Fibroblast of skin of left biceps (primary cell): ENCODE results near the gene RUNX1.

ENCODE experiments used
- DNase-seq, 2 experiments: peaks; one replicate each; pipeline ENCODE4 v3.0.0-alpha.2; 2013; ENCODE audit warnings: low read depth in 2 of 2

The RUNX1 gene

GRCh38 chr21:34946916-34947534, 102.1 kb downstream of the RUNX1 start:
- DNase-seq = no peak

- no peak for DNase-seq
Measured at GRCh38 chr21:34946385-34946840, 102.7 kb downstream of the RUNX1 start.

- DNase-seq = no peak
Measured at GRCh38 chr21:34945288-34945687, 103.8 kb downstream of the RUNX1 start.

- DNase-seq = no peak
Measured at GRCh38 chr21:34944015-34944755, 104.9 kb downstream of the RUNX1 start.

- no peak for DNase-seq
Measured at GRCh38 chr21:34942911-34943310, 106.2 kb downstream of the RUNX1 start.

- no peak for DNase-seq
Measured at GRCh38 chr21:34941162-34941561, 107.9 kb downstream of the RUNX1 start.

- no peak for DNase-seq
Measured at GRCh38 chr21:34939673-34940331, 109.3 kb downstream of the RUNX1 start.

- DNase-seq = no peak
Measured at GRCh38 chr21:34938089-34938764, 110.9 kb downstream of the RUNX1 start.

GRCh38 chr21:34936883-34937563, 112.1 kb downstream of the RUNX1 start:
- no peak for DNase-seq

GRCh38 chr21:34936371-34936789, 112.7 kb downstream of the RUNX1 start:
- no peak for DNase-seq

- DNase-seq = no peak
Measured at GRCh38 chr21:34935898-34936297, 113.2 kb downstream of the RUNX1 start.

GRCh38 chr21:34935452-34935851, 113.7 kb downstream of the RUNX1 start:
- DNase-seq = no peak

GRCh38 chr21:34934350-34934749, 114.8 kb downstream of the RUNX1 start:
- DNase-seq = no peak

GRCh38 chr21:34933609-34934335, 115.3 kb downstream of the RUNX1 start:
- DNase-seq = no peak

GRCh38 chr21:34932233-34932632, 116.9 kb downstream of the RUNX1 start:
- DNase-seq = no peak

- no peak for DNase-seq
Measured at GRCh38 chr21:34930971-34931370, 118.1 kb downstream of the RUNX1 start.

- DNase-seq = no peak
Measured at GRCh38 chr21:34928637-34929036, 120.5 kb downstream of the RUNX1 start.

GRCh38 chr21:34927992-34928391, 121.1 kb downstream of the RUNX1 start:
- DNase-seq = no peak

- no peak for DNase-seq
Measured at GRCh38 chr21:34926803-34927467, 122.2 kb downstream of the RUNX1 start.

GRCh38 chr21:34925597-34925996, 123.5 kb downstream of the RUNX1 start:
- DNase-seq = no peak
